ENCODE data around the gene REXO1. TPM values are rescaled to one million over a fixed set of nuclear protein-coding genes. Genes with fewer than 3 reads are reported as not detected.

Gene REXO1
- total and polyA plus RNA-seq, 2 of the 8 experiments (the other 6 are each of a cell fraction or from before 2014, with no cell fraction given) = 42.4 to 44.3 TPM

DNA sequence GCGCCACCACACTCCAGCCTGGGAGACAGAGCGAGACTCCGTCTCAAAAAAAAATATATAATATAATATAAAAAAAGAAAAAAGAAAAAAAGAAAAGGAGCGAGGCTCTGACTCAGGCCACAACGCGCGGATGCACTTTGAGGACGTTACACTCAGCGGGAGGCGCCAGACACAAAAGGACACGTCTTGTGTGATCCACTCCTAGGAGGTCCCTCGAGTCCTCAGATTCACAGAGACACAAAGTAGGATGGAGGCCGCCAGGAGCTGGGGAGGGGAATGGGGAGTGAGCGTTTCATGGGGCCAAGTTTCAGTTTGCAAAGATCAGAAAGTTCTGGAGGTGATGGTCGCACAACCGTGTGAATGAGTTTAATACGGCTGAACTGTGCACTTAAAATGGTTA, 45.5 kb upstream of the REXO1 start:
- Histone ChIP-seq H4K91ac (replicated peaks; ENCODE audit: insufficient read length, low read length) (no peak overlapping the region), H3K23ac (ENCODE audit: insufficient read length) (no peak overlapping the region), H3K23me2 (ENCODE audit: low read depth, low read length) (no peaks in the 10 kb centered on the region), H4K5ac (ENCODE audit: insufficient read length, low read depth, low read length) (no peak overlapping the region), H3K18ac (ENCODE audit: extremely low read depth, low read length) (no peak overlapping the region), H3K79me2 (ENCODE audit: control insufficient read depth in 1 of 2, insufficient read depth in 2 of 2, low read length in 2 of 2) (no peaks in the 10 kb centered on the region), H3K4me2 (ENCODE audit: insufficient read depth in 1 of 2, low read depth in 2 of 2, low read length in 2 of 2) (no peak overlapping the region), H2BK15ac (ENCODE audit: low read length) (no peak overlapping the region), H3K27ac (ENCODE audit: low read depth, low read length) (no peak overlapping the region), H4K20me1 (replicated peaks in 1 of 2; ENCODE audit: control insufficient read depth in 1 of 2, insufficient read depth in 2 of 2, low read length in 2 of 2) (no peaks in the 10 kb centered on the region), H2AK5ac (ENCODE audit: low read depth, low read length) (no peak overlapping the region), H3K27me3 (replicated peaks in 1 of 4; ENCODE audit: control insufficient read depth in 3 of 4, extremely low read depth in 1 of 4, insufficient read depth in 3 of 4, low read length in 3 of 4) (no peaks in the 10 kb centered on the region; a peak in 1 of 7 replicates), H2BK12ac (ENCODE audit: low read depth, low read length) (no peak overlapping the region), H2BK20ac (ENCODE audit: low read length) (no peak overlapping the region), H3K79me1 (ENCODE audit: low read depth, low read length) (no peaks in the 10 kb centered on the region), H2BK5ac (ENCODE audit: low read depth, low read length) (no peak overlapping the region), H3K14ac (ENCODE audit: insufficient read length) (no peak overlapping the region), H3K56ac (replicated peaks; ENCODE audit: insufficient read length, low read depth, low read length) (no peak overlapping the region), H2AFZ (ENCODE audit: low read length) (no peak overlapping the region), H3K9me3 (ENCODE audit: insufficient read depth in 2 of 2, low read depth in 1 of 2, low read length in 1 of 2) (no peaks in the 10 kb centered on the region), H3K4ac (replicated peaks; ENCODE audit: insufficient read length, low read depth, low read length) (no peak overlapping the region), H4K8ac (ENCODE audit: extremely low read depth, insufficient read depth, low read length) (no peak overlapping the region), H3K4me1 (replicated peaks in 1 of 4; ENCODE audit: control insufficient read depth in 3 of 4, insufficient read depth in 4 of 4, low read length in 3 of 4) (no peaks in the 10 kb centered on the region; a peak in 1 of 7 replicates), H3K4me3 (ENCODE audit: extremely low read depth in 1 of 4, insufficient read depth in 2 of 4, low read depth in 3 of 4, low read length in 4 of 4) (no peak overlapping the region), H3K36me3 (ENCODE audit: control insufficient read depth in 2 of 4, insufficient read depth in 4 of 4, low read length in 3 of 4) (no peaks in the 10 kb centered on the region), H2BK120ac (replicated peaks; ENCODE audit: low read depth, low read length) (no peak overlapping the region), H3K9ac (replicated peaks in 1 of 4; ENCODE audit: extremely low read depth in 1 of 4, low read depth in 3 of 4, low read length in 3 of 4) (no peak overlapping the region)
- 80% methylated on average over 17 of the region's 17 CpGs; no CpG with 5 or more reads in 1 of the 2 experiments for WGBS, 2 experiments (ENCODE audit: extremely low coverage in 1 of 2, insufficient coverage in 1 of 2, insufficient read length in 1 of 2, insufficient replicate concordance in 2 of 2, low coverage in 1 of 2, low lambda C conversion rate in 2 of 2, missing lambda C conversion rate in 1 of 2)
- CTCF ChIA-PET (ENCODE audit: partially characterized antibody) = interaction anchor here (0.8 to 2.0 kb wide), 2 partner anchors 18 to 36 kb away, joined by 4 to 9 read pairs; no protein-coding TSS in a partner anchor
- no peak for FAIRE-seq
- POLR2A ChIA-PET (ENCODE audit: partially characterized antibody) = interaction anchor here (0.7 to 1.0 kb wide), 2 partner anchors 12 to 38 kb away, joined by 3 to 4 read pairs; partner anchors contain the start of genes ADAT3 and SCAMP4
- no peak for DNase-seq (ENCODE audit: low read depth in 1 of 2, low spot score in 2 of 2)
- no peak for TF ChIP-seq TCF12 (IDR thresholded peaks at IDR 0.05; ENCODE audit: low read depth, low read length)
- TF ChIP-seq ASH2L (IDR thresholded peaks at IDR 0.05; ENCODE audit: low read length) = no peak
- no peak for TF ChIP-seq SAP30 (IDR thresholded peaks at IDR 0.05; ENCODE audit: insufficient read depth, insufficient replicate concordance, low read length)
- no peak for TF ChIP-seq HDAC2 (IDR thresholded peaks at IDR 0.05; ENCODE audit: borderline replicate concordance in 1 of 2, low read depth in 2 of 2, low read length in 2 of 2)
- no peak for TF ChIP-seq EP300 (IDR thresholded peaks at IDR 0.05; ENCODE audit: borderline replicate concordance in 1 of 2, low read depth in 2 of 2, low read length in 2 of 2)
- TF ChIP-seq RXRA (IDR thresholded peaks at IDR 0.05; ENCODE audit: insufficient read depth, low read depth, low read length) = no peak
- TF ChIP-seq, protein P1, sequence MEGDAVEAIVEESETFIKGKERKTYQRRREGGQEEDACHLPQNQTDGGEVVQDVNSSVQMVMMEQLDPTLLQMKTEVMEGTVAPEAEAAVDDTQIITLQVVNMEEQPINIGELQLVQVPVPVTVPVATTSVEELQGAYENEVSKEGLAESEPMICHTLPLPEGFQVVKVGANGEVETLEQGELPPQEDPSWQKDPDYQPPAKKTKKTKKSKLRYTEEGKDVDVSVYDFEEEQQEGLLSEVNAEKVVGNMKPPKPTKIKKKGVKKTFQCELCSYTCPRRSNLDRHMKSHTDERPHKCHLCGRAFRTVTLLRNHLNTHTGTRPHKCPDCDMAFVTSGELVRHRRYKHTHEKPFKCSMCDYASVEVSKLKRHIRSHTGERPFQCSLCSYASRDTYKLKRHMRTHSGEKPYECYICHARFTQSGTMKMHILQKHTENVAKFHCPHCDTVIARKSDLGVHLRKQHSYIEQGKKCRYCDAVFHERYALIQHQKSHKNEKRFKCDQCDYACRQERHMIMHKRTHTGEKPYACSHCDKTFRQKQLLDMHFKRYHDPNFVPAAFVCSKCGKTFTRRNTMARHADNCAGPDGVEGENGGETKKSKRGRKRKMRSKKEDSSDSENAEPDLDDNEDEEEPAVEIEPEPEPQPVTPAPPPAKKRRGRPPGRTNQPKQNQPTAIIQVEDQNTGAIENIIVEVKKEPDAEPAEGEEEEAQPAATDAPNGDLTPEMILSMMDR (IDR thresholded peaks at IDR 0.05; ENCODE audit: control extremely low read depth in 1 of 3, insufficient read depth in 1 of 3, low read depth in 1 of 3, low read length in 3 of 3) = no peak
- no peak for TF ChIP-seq EGR1 (IDR thresholded peaks at IDR 0.05; ENCODE audit: borderline replicate concordance, low read depth, low read length)

Measured in H1 (cell line).